HCEC 1CT (cell line): ENCODE measurements around the gene DNAH6.
A peak's percentile ranks its signal among the peaks of the same experiment; 100 is the strongest.
"Not testable (repeated sequence)": the region's sequence is repeated elsewhere in the genome, so short reads cannot be mapped to it uniquely, and the experiment has no call there.

Source experiments
- DNase-seq: peaks from one replicate; pipeline ENCODE4 v3.0.0-alpha.2; 2017

The DNAH6 gene

GRCh38 chr2:84847326-84848050 is 331.2 kb downstream of the DNAH6 start:
- no peak for DNase-seq

- no peak for DNase-seq
Observed at GRCh38 chr2:84849271-84849952, 333.1 kb downstream of the DNAH6 start.

- no peak for DNase-seq
Observed at GRCh38 chr2:84850471-84850870, 334.2 kb downstream of the DNAH6 start.

- DNase-seq = no peak
Observed at GRCh38 chr2:84851876-84852275, 335.6 kb downstream of the DNAH6 start.

- no peak for DNase-seq
Observed at GRCh38 chr2:84854850-84855249, 338.6 kb downstream of the DNAH6 start.

- no peak for DNase-seq
Observed at GRCh38 chr2:84855731-84856130, 339.4 kb downstream of the DNAH6 start.

GRCh38 chr2:84856787-84857186 is 340.5 kb downstream of the DNAH6 start:
- no peak for DNase-seq

- DNase-seq = no peak
Observed at GRCh38 chr2:84857566-84857965, 341.3 kb downstream of the DNAH6 start.

GRCh38 chr2:84858123-84858522 is 341.8 kb downstream of the DNAH6 start:
- DNase-seq = no peak

- DNase-seq = no peak
Observed at GRCh38 chr2:84858937-84859336, 342.6 kb downstream of the DNAH6 start.

GRCh38 chr2:84861539-84861938 is 345.2 kb downstream of the DNAH6 start:
- DNase-seq = no peak

- no peak for DNase-seq
Observed at GRCh38 chr2:84862006-84862405, 345.7 kb downstream of the DNAH6 start.

- peak; percentile 64 for DNase-seq
Observed at GRCh38 chr2:84865181-84865783, 349.0 kb downstream of the DNAH6 start.

- DNase-seq = peak; percentile 64
Observed at GRCh38 chr2:84866122-84866521, 349.8 kb downstream of the DNAH6 start.

- not testable (repeated sequence) for DNase-seq
Observed at GRCh38 chr2:84868327-84868726, 352.0 kb downstream of the DNAH6 start.
